Measurements from ENCODE around the gene CR1. TPM values are rescaled to one million over a fixed set of nuclear protein-coding genes. Genes with fewer than 3 reads are reported as not detected.

CR1 gene
- total and polyA plus RNA-seq, 8 donors = 0.39 to 37.4 (median 0.79) TPM

- no peak overlapping the region for H3K4me3 ChIP-seq
- DNase-seq (no peak), ATAC-seq (no peak)
- intact Hi-C loops (cut with DNase I) = no loop called here
- H3K27ac ChIP-seq = no peak overlapping the region
- H3K36me3 ChIP-seq = no peaks in the 10 kb centered on the region
- H3K27me3 ChIP-seq = peaks cover 0 to 8% of the 10 kb centered on the region in 2 donors
- no peaks in the 10 kb centered on the region for H3K9me3 ChIP-seq
- no peak for TF ChIP-seq CTCF (IDR thresholded peaks at IDR 0.05)
- peaks cover 2 to 14% of the 10 kb centered on the region in 2 donors for H3K4me1 ChIP-seq
Observed at GRCh38 chr1:207649210-207649753, 153.3 kb downstream of the CR1 start.

GRCh38 chr1:207649865-207650580 is 154.1 kb downstream of the CR1 start:
- no peaks in the 10 kb centered on the region for H3K36me3 ChIP-seq
- H3K27ac ChIP-seq = no peak overlapping the region
- peaks cover 0 to 6% of the 10 kb centered on the region in 2 donors for H3K4me1 ChIP-seq
- DNase-seq (no peak), ATAC-seq (no peak)
- H3K4me3 ChIP-seq = no peak overlapping the region
- peaks cover 0 to 8% of the 10 kb centered on the region in 2 donors for H3K27me3 ChIP-seq
- no peaks in the 10 kb centered on the region for H3K9me3 ChIP-seq
- intact Hi-C loops (cut with DNase I) = no loop called here
- TF ChIP-seq CTCF (IDR thresholded peaks at IDR 0.05) = no peak

GRCh38 chr1:207651583-207651982 is 155.6 kb downstream of the CR1 start:
- no peaks in the 10 kb centered on the region for H3K9me3 ChIP-seq
- no peaks in the 10 kb centered on the region for H3K36me3 ChIP-seq
- no peak overlapping the region for H3K4me3 ChIP-seq
- no peak for DNase-seq
- no peak for TF ChIP-seq CTCF (IDR thresholded peaks at IDR 0.05)
- intact Hi-C loops (cut with DNase I) = no loop called here
- H3K27me3 ChIP-seq = no peaks in the 10 kb centered on the region
- H3K4me1 ChIP-seq = no peaks in the 10 kb centered on the region
- no peak overlapping the region for H3K27ac ChIP-seq
- ATAC-seq = no peak

DNA sequence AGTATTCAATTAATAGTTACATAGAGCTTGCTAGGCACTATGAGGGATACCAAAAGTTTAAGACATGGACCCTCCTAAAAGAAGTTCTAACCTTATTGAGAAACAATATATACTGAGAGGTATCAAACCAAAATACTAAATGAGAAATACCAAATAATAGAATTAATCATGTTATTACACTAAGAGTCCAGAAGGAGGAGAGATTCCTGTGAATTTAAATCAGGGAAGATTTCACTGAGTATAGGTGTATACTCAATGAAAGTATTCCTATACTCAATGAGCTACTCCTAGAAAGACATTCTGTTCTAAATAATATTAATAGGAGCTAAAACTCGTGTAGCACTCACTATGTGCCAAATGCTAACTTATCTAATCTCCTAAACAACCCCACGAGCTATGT is 158.4 kb downstream of the CR1 start:
- intact Hi-C loops (cut with DNase I) = no loop called here
- no peak for ATAC-seq
- no peaks in the 10 kb centered on the region for H3K36me3 ChIP-seq

More for the DNA sequence above, 158.4 kb downstream of the CR1 start:
- no peaks in the 10 kb centered on the region for H3K4me1 ChIP-seq
- no peak overlapping the region for H3K4me3 ChIP-seq
- no peak for TF ChIP-seq CTCF (IDR thresholded peaks at IDR 0.05)
- no peaks in the 10 kb centered on the region for H3K27me3 ChIP-seq
- no peaks in the 10 kb centered on the region for H3K9me3 ChIP-seq
- no peak for DNase-seq
- H3K27ac ChIP-seq = no peak overlapping the region

Measured in left lung (tissue), 10 donors.